Diencephalon (tissue), 1 donor: ENCODE results near the gene RGS21. TPM values are rescaled to one million over a fixed set of nuclear protein-coding genes. Genes with fewer than 3 reads are reported as not detected.

Source experiments
- total RNA-seq: library from RNA; depleted of rRNA; stranded (reverse); fragments of >200 nt; gene quantifications from one replicate; pipeline ENCODE4 v1.2.3, GENCODE V29; 2014

RGS21 gene, protein sequence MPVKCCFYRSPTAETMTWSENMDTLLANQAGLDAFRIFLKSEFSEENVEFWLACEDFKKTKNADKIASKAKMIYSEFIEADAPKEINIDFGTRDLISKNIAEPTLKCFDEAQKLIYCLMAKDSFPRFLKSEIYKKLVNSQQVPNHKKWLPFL
- not detected for total RNA-seq

DNA sequence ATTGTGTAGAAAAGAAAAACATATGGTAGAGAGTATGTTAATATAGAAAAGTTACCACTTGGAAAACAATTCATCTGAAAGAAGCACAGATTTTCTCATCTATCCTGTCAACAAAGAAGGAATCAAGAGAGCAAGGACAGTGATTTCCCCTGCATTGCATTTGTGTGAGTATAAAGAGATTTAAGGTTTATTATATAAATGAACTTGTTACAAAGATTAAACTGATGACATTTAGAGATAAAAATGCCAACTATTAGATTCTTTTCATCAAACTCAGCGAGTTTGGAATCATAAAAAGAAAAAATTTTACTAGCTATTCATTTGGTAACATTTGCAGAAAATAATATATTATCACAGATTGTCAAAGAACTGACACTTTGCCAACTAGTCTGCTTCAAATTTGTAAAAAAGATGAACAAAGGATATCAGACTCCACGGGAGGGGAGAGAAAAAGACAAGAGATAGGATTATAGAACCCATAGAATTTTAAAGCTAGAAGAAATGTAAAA is at the start of gene RGS21:
TSS of gene RGS21 (plus strand) at position 51 of the 509 bp plus-strand sequence. CDS start 26,045 bp downstream, outside the sequence.

Other genes with a start within 250 kb of the RGS21 start
- gene RGS18, start 158.5 kb upstream of the RGS21 start, total RNA-seq, result 1.8 TPM